ENCODE results near the gene PEX11B. TPM values are rescaled to one million over a fixed set of nuclear protein-coding genes. Genes with fewer than 3 reads are reported as not detected.
"Not testable (repeated sequence)": the region's sequence is repeated elsewhere in the genome, so short reads cannot be mapped to it uniquely, and the experiment has no call there.

Gene PEX11B
- total and polyA plus RNA-seq, 8 donors, result 10.7 to 21.9 (median 12.5) TPM

DNA sequence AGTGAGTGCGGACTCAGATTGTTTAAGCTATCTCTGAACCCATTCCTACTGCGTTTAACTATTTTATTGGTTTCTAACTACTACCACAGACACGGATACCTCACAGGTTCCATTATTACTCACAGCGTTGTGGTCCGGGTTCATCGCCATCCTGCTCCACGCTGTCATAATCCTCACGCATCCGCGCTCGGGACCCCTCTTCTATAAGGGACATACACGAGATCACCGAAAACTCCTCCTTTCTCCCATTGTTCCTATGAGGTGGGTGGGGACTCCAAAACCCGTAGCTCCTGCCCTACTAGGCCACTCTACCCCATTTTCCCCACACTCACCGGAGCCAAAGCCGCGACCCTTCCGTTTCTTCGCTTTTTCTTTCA lies 8.2 kb upstream of the PEX11B start:
- 3 to 4% methylated on average over 19 of the region's 19 CpGs for WGBS, 2 donors
- peak overlapping the region; percentile 42 to 63 (median 57) for H3K4me3 ChIP-seq
- peak overlapping the region; percentile 58 to 95 (median 84) for H3K27ac ChIP-seq
- DNase-seq (no peak), FAIRE-seq (no peak), ATAC-seq (peak in 2 of 4 donors; percentile 2 to 3)
- H3K4me1 ChIP-seq, result peaks cover 5 to 7% (median 6%) of the 10 kb centered on the region in 3 donors
- H3K27me3 ChIP-seq, result no peaks in the 10 kb centered on the region
- intact Hi-C loops (cut with DNase I), result no loop called here
- peaks cover 0 to 3% (median 0%) of the 10 kb centered on the region in 3 donors for H3K36me3 ChIP-seq
- no peaks in the 10 kb centered on the region for H3K9me3 ChIP-seq
- no peak for TF ChIP-seq CTCF (IDR thresholded peaks at IDR 0.05)

DNA sequence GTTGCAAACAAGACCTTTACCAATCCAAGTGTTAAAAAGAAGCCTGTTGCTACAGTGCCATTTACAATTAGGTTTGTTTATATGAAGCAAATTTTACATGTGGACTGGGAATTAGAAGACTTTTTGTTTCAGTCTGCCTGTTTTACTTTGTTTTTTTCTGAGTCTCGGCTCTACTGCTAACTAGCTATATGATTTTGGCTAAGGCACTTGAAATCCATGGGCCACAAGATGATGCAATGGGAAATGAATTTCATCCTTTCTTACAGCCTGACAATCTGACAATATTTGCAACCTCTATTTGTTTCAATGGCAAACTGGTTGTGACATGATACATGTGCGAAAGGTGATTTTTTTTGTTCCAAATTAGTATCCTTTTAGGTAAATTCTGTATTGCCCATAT lies 3.7 kb upstream of the PEX11B start:
- 78% methylated on average over 2 of the region's 2 CpGs for WGBS, 2 donors
- no peak overlapping the region for H3K27ac ChIP-seq
- FAIRE-seq, result no peak
- no peak overlapping the region for H3K4me3 ChIP-seq
- H3K4me1 ChIP-seq, result peaks cover 7 to 16% (median 12%) of the 10 kb centered on the region in 3 donors
- H3K9me3 ChIP-seq, result no peaks in the 10 kb centered on the region
- H3K36me3 ChIP-seq, result peaks cover 0 to 3% (median 0%) of the 10 kb centered on the region in 3 donors
- no peak for ATAC-seq
- intact Hi-C loops (cut with DNase I), result no loop called here
- no peaks in the 10 kb centered on the region for H3K27me3 ChIP-seq
- DNase-seq, result no peak
- no peak for TF ChIP-seq CTCF (IDR thresholded peaks at IDR 0.05)

DNA sequence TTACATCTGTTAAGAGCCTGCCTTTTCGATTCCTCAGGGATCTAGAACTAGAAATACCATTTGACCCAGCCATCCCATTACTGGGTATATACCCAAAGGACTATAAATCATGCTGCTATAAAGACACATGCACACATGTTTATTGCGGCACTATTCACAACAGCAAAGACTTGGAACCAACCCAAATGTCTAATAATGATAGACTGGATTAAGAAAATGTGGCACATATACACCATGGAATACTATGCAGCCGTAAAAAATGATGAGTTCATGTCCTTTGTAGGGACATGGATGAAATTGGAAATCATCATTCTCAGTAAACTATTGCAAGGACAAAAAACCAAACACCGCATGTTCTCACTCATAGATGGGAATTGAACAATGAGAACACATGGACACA lies 1.8 kb upstream of the PEX11B start:
- ATAC-seq; H3K36me3 ChIP-seq; H3K27me3 ChIP-seq; H3K9me3 ChIP-seq; H3K27ac ChIP-seq; DNase-seq; intact Hi-C loops (cut with DNase I); FAIRE-seq: not testable (repeated sequence)
- peak overlapping the region in 2 of 4 donors; percentile 62 to 96 for H3K4me3 ChIP-seq
- H3K4me1 ChIP-seq, result peaks cover 0 to 13% (median 6%) of the 10 kb centered on the region in 3 donors
- WGBS, 2 donors, result 89 to 95% methylated on average over 2 of the region's 4 CpGs

GRCh38 chr1:145918992-145919939 lies 749 bp upstream of the PEX11B start:
- peak overlapping the region; percentile 59 to 88 (median 76) for H3K27ac ChIP-seq
- 0 to 3% methylated on average over 33 of the region's 33 CpGs for WGBS, 2 donors

More at GRCh38 chr1:145918992-145919939, 749 bp upstream of the PEX11B start:
- Histone ChIP-seq H3K27me3 (no peaks in the 10 kb centered on the region), H3K9me3 (no peaks in the 10 kb centered on the region), H3K4me3 (peak overlapping the region; percentile 62 to 96 (median 87)), H3K36me3 (peaks cover 0 to 3% (median 3%) of the 10 kb centered on the region in 3 donors), H3K4me1 (peaks cover 0 to 13% (median 6%) of the 10 kb centered on the region in 3 donors)
- no peak for FAIRE-seq
- intact Hi-C loops (cut with DNase I), result no loop called here
- DNase-seq, result peak; percentile 59 to 93 (median 76)
- no peak for TF ChIP-seq CTCF (IDR thresholded peaks at IDR 0.05)
- ATAC-seq, result peak; percentile 62 to 93 (median 82)
